Astrocyte (in vitro differentiated cells and primary cell): Measurements from ENCODE around the gene APOBEC3F. TPM values are rescaled to one million over a fixed set of nuclear protein-coding genes. Genes with fewer than 3 reads are reported as not detected.

Source experiments
- DNase-seq: peaks from one replicate; pipeline ENCODE4 v3.0.0-alpha.2; 2010; ENCODE audit warnings: low read depth
- FAIRE-seq: peaks from 2 replicates; lab custom pipeline; 2011; peaks lifted over from hg19 to GRCh38; lab: Jason Lieb, UNC
- H2AFZ ChIP-seq: 2 replicates; pipeline ENCODE4 v1.6.0; 2012; ENCODE audit warnings: low read depth, low read length, inconsistent platforms
- H3K27ac ChIP-seq: 2 replicates; pipeline ENCODE4 v1.5.1; 2011; ENCODE audit warnings: low read depth, low read length, inconsistent platforms
- H3K27me3 ChIP-seq: 2 replicates; pipeline ENCODE4 v1.6.0; 2011; ENCODE audit warnings: low read length, inconsistent platforms; ENCODE audit not compliant: insufficient read depth
- H3K36me3 ChIP-seq: 2 replicates; pipeline ENCODE4 v1.5.1; 2011; ENCODE audit warnings: low read length, inconsistent platforms; ENCODE audit not compliant: insufficient read depth
- H3K4me1 ChIP-seq: 2 replicates; pipeline ENCODE4 v1.5.1; 2011; ENCODE audit warnings: low read length, inconsistent platforms; ENCODE audit not compliant: insufficient read depth
- H3K4me2 ChIP-seq: 2 replicates; pipeline ENCODE4 v1.6.0; 2012; ENCODE audit warnings: low read length, inconsistent platforms
- H3K4me3 ChIP-seq: 2 replicates; pipeline ENCODE4 v1.5.1; 2011; ENCODE audit warnings: low read depth, mild to moderate bottlenecking, low read length, inconsistent platforms; ENCODE audit not compliant: insufficient read depth
- H3K79me2 ChIP-seq: 2 replicates; pipeline ENCODE4 v1.6.0; 2012; ENCODE audit warnings: mild to moderate bottlenecking, low read length, inconsistent platforms; ENCODE audit not compliant: insufficient read depth
- H3K9ac ChIP-seq: 2 replicates; pipeline ENCODE4 v1.6.0; 2012; ENCODE audit warnings: mild to moderate bottlenecking, low read length, inconsistent platforms
- H3K9me3 ChIP-seq: 2 replicates; pipeline ENCODE4 v1.5.1; 2012; ENCODE audit warnings: low read depth, mild to moderate bottlenecking, low read length, inconsistent platforms; ENCODE audit not compliant: insufficient read depth
- H4K20me1 ChIP-seq: 2 replicates; pipeline ENCODE4 v1.6.0; 2012; ENCODE audit warnings: low read length, inconsistent platforms; ENCODE audit not compliant: insufficient read depth
- H3K27ac Mint-ChIP-seq: one replicate; pipeline ENCODE4 v1.8.0; 2021; ENCODE audit warnings: mild to moderate bottlenecking, mixed read lengths; ENCODE audit not compliant: unreplicated experiment
- H3K27me3 Mint-ChIP-seq: one replicate; pipeline ENCODE4 v1.8.0; 2021; ENCODE audit warnings: low read depth, mixed read lengths; ENCODE audit not compliant: unreplicated experiment
- H3K36me3 Mint-ChIP-seq: one replicate; pipeline ENCODE4 v1.8.0; 2021; ENCODE audit warnings: low read depth, mixed read lengths; ENCODE audit not compliant: unreplicated experiment
- H3K4me1 Mint-ChIP-seq: one replicate; pipeline ENCODE4 v1.8.0; 2021; ENCODE audit warnings: low read depth, mixed read lengths; ENCODE audit not compliant: unreplicated experiment
- H3K4me3 Mint-ChIP-seq: one replicate; pipeline ENCODE4 v1.8.0; 2021; ENCODE audit warnings: mild to moderate bottlenecking, moderate library complexity, mixed read lengths; ENCODE audit not compliant: unreplicated experiment
- H3K9me3 Mint-ChIP-seq: one replicate; pipeline ENCODE4 v1.8.0; 2021; ENCODE audit warnings: mild to moderate bottlenecking, mixed read lengths; ENCODE audit not compliant: unreplicated experiment
- EZH2 ChIP-seq: IDR thresholded peaks from 2 replicates; pipeline ENCODE4 v1.6.1; 2012; ENCODE audit warnings: mild to moderate bottlenecking, low read length, inconsistent platforms; ENCODE audit not compliant: insufficient read depth
- total RNA-seq: library from RNA; stranded (reverse); gene quantifications from 2 replicates; pipeline ENCODE4 v1.2.1, GENCODE V29; 2021
- TF ChIP-seq, protein P1 (sequence below): IDR thresholded peaks from 2 replicates; pipeline ENCODE4 v1.5.1; 2011; ENCODE audit warnings: low read depth, mild to moderate bottlenecking, inconsistent platforms, low read length, moderate library complexity; ENCODE audit not compliant: insufficient read depth

The APOBEC3F gene
- total RNA-seq, 1 donor from 2014 or later, result 10.4 TPM

DNA sequence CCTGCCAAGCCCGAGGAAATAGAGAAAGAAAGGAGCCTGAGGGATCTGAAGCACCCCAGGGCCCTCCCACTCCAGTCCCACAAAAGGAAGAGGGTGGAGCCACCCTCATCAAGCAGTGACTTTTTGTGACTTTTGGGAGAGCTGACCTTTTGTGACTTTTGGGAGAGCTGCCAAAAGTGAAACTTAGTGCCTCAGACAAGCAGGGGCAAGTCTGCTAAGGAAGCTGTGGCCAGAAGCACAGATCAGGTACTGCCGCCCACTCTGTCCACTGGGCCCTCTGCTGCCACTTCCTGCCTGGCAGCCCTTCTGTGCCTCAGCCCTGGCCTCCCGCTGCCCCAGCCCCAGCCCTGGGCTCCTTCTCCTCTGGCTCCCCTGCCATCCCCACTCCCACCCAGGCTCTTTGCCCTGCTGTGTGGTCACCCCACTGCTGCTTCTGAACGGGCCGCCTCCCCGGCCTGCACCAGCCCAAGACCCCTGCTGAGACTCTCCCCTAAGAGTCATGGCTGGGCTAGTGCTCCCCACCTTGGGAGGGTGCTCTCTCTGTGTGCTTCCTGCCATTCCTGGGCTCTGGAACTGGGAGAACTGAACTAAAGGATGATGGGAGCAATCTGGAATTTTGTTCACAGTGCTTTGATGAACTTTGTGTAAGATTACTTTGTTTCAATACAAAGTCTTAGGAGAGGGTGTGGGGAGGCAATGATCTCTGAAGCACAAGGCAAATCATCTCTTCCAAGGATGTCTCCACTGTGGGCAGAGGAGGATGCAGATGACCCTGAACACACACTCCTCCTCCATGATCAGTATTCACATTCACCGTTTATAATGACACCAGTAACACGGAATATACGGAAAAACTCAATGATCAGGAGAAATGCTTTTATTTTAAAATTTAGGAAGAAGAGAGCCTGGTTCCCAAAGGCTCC, 56.7 kb downstream of the APOBEC3F start, which contains the start of gene APOBEC3H:
TSS of gene APOBEC3H (plus strand) at position 147 of the 923 bp plus-strand sequence. CDS start 3,035 bp downstream, outside the sequence.
- no peak for TF ChIP-seq EZH2
- TF ChIP-seq, protein P1, sequence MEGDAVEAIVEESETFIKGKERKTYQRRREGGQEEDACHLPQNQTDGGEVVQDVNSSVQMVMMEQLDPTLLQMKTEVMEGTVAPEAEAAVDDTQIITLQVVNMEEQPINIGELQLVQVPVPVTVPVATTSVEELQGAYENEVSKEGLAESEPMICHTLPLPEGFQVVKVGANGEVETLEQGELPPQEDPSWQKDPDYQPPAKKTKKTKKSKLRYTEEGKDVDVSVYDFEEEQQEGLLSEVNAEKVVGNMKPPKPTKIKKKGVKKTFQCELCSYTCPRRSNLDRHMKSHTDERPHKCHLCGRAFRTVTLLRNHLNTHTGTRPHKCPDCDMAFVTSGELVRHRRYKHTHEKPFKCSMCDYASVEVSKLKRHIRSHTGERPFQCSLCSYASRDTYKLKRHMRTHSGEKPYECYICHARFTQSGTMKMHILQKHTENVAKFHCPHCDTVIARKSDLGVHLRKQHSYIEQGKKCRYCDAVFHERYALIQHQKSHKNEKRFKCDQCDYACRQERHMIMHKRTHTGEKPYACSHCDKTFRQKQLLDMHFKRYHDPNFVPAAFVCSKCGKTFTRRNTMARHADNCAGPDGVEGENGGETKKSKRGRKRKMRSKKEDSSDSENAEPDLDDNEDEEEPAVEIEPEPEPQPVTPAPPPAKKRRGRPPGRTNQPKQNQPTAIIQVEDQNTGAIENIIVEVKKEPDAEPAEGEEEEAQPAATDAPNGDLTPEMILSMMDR, result no peak
- Histone ChIP-seq H3K27me3 (no peaks in the 10 kb centered on the region), H4K20me1 (no peaks in the 10 kb centered on the region), H3K4me2 (no peak within 1 kb of the TSS), H3K4me3 (no peak within 1 kb of the TSS), H3K36me3 (no peaks in the 10 kb centered on the region), H3K9ac (no peak within 1 kb of the TSS), H3K4me1 (peaks cover 3% of the 10 kb centered on the region), H3K27ac (no peak within 1 kb of the TSS), H2AFZ (peak within 1 kb of the TSS; percentile 63), H3K9me3 (no peaks in the 10 kb centered on the region), H3K79me2 (no peaks in the 10 kb centered on the region)
- Mint-ChIP-seq H3K36me3 (peaks cover 2% of the 10 kb centered on the region), H3K27ac (peak within 1 kb of the TSS; percentile 83), H3K27me3 (peaks cover 13% of the 10 kb centered on the region), H3K4me1 (peaks cover 5% of the 10 kb centered on the region), H3K9me3 (no peaks in the 10 kb centered on the region), H3K4me3 (peak within 1 kb of the TSS; percentile 40)
- FAIRE-seq (no peak), DNase-seq (no peak)

DNA sequence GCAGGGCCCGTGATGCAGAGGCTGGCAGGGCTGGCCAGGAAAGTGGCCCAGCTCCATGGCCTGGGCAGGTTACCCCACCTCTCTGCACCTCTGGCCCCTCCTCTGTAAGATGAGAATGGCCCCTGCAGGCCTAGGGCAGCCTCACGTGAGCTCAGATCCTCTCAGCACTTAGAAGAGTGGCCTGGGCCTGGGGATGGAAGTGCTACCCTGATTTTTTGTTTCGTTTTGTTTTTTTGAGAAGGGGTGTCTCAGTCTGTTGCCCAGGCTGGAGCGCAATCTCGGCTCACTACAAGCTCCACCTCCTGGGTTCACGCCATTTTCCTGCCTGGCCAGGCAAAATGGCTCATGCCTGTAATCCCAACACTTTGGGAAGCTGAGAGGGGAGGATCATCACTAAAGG, 57.4 kb downstream of the APOBEC3F start:
- H3K4me2 ChIP-seq, result no peak overlapping the region
- H3K79me2 ChIP-seq, result no peaks in the 10 kb centered on the region
- Mint-ChIP-seq H3K27ac (no peak overlapping the region), H3K4me1 (peaks cover 5% of the 10 kb centered on the region), H3K36me3 (peaks cover 2% of the 10 kb centered on the region), H3K27me3 (peaks cover 7% of the 10 kb centered on the region), H3K4me3 (no peak overlapping the region), H3K9me3 (no peaks in the 10 kb centered on the region)
- DNase-seq (no peak), FAIRE-seq (no peak)
- H4K20me1 ChIP-seq, result no peaks in the 10 kb centered on the region
- no peaks in the 10 kb centered on the region for H3K27me3 ChIP-seq
- H3K4me3 ChIP-seq, result no peak overlapping the region
- no peak overlapping the region for H3K9ac ChIP-seq
- no peaks in the 10 kb centered on the region for H3K36me3 ChIP-seq
- H2AFZ ChIP-seq, result no peak overlapping the region
- no peak for TF ChIP-seq EZH2
- TF ChIP-seq, protein P1, result no peak
- H3K4me1 ChIP-seq, result peaks cover 3% of the 10 kb centered on the region
- no peak overlapping the region for H3K27ac ChIP-seq
- no peaks in the 10 kb centered on the region for H3K9me3 ChIP-seq

DNA sequence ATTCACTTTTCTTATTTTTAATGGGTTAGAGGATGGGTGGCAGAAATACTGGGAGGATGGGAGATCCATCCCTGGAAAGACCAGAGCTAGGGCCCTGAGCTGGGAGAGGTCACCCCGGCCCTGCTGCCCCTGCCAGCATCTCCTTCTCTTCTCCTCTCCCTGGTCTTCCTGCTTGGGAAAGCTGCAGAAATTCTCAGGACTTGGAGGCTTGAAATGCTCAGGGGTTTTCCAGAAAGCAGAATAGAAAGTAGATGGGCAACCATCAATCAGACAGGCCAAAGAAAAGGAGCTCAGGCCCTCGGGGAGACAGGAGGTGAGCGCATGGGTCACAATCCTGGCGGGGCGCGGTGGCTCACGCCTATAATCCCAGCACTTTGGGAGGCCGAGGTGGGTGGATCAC, 57.9 kb downstream of the APOBEC3F start:
- no peak for DNase-seq
- Histone ChIP-seq H2AFZ (no peak overlapping the region), H3K4me1 (peaks cover 3% of the 10 kb centered on the region), H3K9me3 (no peaks in the 10 kb centered on the region), H3K27me3 (no peaks in the 10 kb centered on the region), H3K4me3 (no peak overlapping the region), H4K20me1 (no peaks in the 10 kb centered on the region), H3K79me2 (no peaks in the 10 kb centered on the region), H3K36me3 (no peaks in the 10 kb centered on the region), H3K9ac (no peak overlapping the region), H3K4me2 (no peak overlapping the region), H3K27ac (no peak overlapping the region)
- Mint-ChIP-seq H3K9me3 (no peaks in the 10 kb centered on the region), H3K4me3 (no peak overlapping the region), H3K36me3 (peaks cover 2% of the 10 kb centered on the region), H3K27me3 (peaks cover 12% of the 10 kb centered on the region), H3K27ac (no peak overlapping the region), H3K4me1 (peaks cover 5% of the 10 kb centered on the region)
- FAIRE-seq, result no peak
- no peak for TF ChIP-seq EZH2
- TF ChIP-seq, protein P1, result no peak
